Coronary artery (tissue), 2 donors: Measurements from ENCODE around the gene PIP4K2A.
"Not testable (repeated sequence)": the region's sequence is repeated elsewhere in the genome, so short reads cannot be mapped to it uniquely, and the experiment has no call there.

ENCODE experiments used
- DNase-seq: peaks from one replicate; pipeline ENCODE4 v3.0.0-alpha.2; 2017; ENCODE audit warnings: low spot score
- H3K27ac ChIP-seq, 2 donors: fragments of 200-600 bp; sonication (generic); one replicate each; pipeline ENCODE4 v1.5.1; 2016 to 2019
- H3K4me3 ChIP-seq: fragments of 200-600 bp; sonication (generic); 2 replicates; pipeline ENCODE4 v1.5.1; 2016; ENCODE audit warnings: mild to moderate bottlenecking, moderate library complexity
- TF ChIP-seq, protein P1 (sequence below): fragments of 200-600 bp; sonication (generic); IDR thresholded peaks from one replicate; pipeline ENCODE4 v1.5.1; 2019; ENCODE audit warnings: antibody characterized with exemption

PIP4K2A gene

DNA sequence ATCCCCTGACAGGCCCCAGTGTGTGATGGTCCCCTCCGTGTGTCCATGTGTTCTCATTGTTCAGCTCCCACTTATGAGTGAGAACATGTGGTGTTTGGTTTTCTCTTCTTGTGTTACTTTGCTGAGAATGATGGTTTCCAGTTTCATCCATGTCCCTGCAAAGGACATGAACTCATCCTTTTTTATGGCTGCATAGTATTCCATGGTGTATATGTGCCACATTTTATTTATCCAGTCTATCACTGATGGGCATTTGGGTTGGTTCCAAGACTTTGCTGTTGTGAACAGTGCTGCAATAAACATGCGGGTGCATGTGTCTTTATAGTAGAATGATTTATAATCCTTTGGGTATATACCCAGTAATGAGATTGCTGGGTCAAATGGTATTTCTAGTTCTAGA lies 206.2 kb downstream of the PIP4K2A start:
- H3K4me3 ChIP-seq, DNase-seq, H3K27ac ChIP-seq: not testable (repeated sequence)

DNA sequence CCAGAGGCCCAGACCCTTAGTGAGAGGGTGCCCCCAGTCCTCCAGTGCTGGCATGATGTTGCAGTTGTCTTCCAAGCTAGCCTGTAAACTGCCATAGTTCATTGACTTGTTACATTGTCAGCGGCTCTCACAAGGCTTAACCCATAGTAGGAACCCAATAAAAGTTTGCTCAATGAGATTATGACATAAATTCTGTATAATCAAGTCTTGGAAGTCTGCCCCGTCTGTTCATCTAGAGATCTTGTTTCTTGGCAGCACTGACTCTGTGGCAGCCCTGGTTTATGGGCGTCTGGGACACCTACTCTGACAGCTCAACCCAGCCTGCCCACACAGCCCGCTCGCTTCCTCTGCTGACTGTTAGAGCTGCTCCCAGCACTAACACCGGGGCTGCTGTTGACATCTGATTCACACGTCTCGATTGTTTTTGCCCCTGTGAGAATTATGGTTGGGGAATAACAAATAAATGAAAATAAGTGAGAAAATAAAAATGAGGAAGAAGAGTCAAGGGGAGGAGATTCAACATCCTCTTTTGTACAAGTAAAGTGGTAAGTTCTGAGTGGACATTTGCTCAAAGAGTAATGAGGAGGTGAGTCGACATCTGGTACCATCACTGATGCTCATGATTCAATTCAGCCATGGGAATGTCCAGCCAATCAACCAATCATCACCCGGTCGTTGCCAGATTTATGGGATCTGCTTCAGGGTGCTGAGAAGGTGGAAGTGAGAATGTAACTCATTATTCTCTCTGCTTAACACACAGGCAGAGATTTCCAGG lies 208.3 kb downstream of the PIP4K2A start:
- H3K4me3 ChIP-seq: no peak overlapping the region
- DNase-seq: no peak
- no peak overlapping the region for H3K27ac ChIP-seq
- TF ChIP-seq, protein P1, sequence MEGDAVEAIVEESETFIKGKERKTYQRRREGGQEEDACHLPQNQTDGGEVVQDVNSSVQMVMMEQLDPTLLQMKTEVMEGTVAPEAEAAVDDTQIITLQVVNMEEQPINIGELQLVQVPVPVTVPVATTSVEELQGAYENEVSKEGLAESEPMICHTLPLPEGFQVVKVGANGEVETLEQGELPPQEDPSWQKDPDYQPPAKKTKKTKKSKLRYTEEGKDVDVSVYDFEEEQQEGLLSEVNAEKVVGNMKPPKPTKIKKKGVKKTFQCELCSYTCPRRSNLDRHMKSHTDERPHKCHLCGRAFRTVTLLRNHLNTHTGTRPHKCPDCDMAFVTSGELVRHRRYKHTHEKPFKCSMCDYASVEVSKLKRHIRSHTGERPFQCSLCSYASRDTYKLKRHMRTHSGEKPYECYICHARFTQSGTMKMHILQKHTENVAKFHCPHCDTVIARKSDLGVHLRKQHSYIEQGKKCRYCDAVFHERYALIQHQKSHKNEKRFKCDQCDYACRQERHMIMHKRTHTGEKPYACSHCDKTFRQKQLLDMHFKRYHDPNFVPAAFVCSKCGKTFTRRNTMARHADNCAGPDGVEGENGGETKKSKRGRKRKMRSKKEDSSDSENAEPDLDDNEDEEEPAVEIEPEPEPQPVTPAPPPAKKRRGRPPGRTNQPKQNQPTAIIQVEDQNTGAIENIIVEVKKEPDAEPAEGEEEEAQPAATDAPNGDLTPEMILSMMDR: no peak

DNA sequence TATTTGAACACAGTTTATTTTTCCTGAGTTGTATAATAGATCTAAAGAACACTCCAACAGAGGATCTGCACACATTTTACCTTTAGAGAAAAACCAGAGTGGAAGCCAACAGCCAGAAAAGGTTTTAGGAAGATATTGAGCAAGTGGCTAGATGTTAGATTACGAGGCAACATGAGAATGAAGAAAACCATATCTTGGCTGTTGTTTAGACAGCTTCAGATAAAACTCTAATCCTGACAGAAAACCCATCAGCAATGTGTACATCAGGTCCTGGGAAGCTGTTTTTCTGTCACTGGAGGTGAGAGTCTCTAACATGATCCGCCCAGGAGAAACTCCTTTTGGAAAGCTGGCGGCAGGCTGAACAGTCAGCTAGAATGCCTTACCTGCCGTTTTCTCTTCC lies 209.6 kb downstream of the PIP4K2A start:
- H3K4me3 ChIP-seq: no peak overlapping the region
- TF ChIP-seq, protein P1: no peak
- no peak overlapping the region for H3K27ac ChIP-seq
- DNase-seq: no peak

DNA sequence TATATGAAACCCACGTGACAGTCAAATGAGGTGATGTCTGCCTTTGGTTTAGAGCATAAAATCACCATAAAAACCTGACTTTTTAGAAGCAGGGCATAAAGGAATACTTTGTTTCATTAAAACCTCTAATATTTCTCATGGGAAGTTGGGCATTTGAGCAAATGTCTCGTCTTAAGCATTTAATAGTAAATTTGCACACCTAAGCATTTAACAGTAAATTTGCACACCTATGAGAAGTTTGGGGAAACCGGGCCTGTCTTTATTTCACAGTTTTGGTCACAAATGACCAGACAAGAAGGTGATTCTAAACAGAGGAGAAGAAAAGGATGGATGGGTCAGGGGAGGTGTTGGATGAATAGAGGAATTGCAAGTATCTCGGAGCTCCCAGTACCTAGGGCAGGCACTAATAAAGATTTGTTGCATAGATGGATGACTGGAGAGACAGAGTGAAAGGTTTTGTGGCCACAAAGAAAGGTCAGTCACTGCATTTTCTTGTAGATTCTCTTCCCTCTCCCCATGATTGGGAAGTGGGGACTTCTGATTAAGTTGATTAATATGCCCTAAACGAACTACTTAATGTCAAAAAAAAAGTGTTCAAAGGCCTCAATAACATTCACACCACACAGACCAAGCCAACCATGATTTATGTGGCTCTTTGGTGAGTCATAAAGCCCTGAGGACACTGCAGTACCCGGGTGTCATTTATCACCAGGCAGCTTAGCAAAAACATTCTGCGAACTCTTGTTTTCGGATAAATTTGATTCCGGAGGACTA lies 210.9 kb downstream of the PIP4K2A start:
- TF ChIP-seq, protein P1: no peak
- no peak for DNase-seq
- H3K27ac ChIP-seq: no peak overlapping the region
- no peak overlapping the region for H3K4me3 ChIP-seq

DNA sequence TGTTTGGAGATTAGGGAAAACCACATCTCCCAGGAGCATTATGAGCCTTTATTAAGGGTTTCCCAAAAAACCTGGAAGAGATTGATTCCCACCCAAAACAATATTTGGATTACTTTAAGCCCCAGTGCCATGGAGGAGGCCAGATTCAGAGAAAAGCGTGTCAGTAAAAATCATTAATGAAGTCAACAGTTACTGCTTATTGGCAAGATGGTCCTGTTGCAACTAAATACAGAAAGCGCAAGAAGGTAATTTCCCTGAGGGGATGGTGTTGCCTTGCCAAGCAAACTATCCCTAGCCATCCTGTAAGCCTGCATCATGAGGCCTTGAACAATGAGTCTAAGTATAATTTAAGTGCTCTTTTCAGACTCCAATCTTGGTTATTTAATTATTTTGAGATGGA lies 212.5 kb downstream of the PIP4K2A start:
- TF ChIP-seq, protein P1: no peak
- DNase-seq: no peak
- Histone ChIP-seq H3K27ac (no peak overlapping the region), H3K4me3 (no peak overlapping the region)

DNA sequence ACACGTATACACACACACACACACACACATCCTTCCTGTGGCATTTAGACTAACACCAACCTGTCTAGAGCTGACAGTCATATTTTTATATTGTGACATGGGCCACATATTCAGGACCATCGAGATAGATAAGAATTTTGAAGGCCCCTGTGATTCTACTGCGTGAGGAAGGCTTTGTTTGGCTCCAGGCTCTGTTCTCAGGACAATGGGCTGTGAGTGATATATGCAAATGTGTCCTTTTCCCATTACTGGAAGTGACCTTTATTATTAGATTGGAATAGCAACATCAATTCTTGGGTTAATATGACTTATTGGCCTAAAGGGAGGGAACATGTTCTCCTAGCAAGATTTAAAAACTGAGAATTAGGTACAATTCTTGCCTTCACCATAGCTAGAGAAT lies 213.0 kb downstream of the PIP4K2A start:
- H3K4me3 ChIP-seq: no peak overlapping the region
- TF ChIP-seq, protein P1: no peak
- no peak for DNase-seq
- no peak overlapping the region for H3K27ac ChIP-seq

DNA sequence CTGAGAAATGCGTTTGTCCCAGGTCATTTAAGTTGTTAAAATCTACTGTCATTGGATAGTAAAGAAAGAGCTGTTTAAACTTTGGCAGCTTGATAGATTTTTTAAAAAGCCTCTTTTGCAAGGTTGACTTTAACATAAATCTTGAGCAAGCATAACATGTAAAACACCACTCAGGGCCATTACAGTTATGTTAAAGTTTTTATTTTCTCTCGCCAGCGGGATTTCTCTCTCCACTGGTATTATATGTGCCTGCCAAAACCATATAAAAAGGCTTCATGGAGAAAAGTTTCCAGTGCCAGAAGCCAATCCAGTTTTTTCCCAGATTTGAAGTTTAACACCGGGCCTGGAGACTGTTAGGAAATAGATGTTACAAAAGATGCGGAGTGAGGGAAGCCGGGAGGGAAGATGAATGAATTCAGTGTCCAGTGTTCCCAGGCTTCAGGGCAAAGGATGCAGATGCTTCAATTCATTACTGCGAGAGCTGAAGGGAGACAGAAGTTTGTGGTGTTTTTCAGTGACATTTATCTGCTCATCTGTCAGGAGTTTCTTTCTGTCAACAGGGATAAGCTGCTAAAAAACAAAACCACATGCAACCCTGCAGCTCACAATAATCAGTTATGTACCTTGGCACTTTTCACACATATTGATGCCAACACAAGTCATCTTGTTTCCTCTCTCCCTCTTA lies 213.6 kb downstream of the PIP4K2A start:
- Histone ChIP-seq H3K4me3 (no peak overlapping the region), H3K27ac (no peak overlapping the region)
- no peak for DNase-seq
- TF ChIP-seq, protein P1: no peak

DNA sequence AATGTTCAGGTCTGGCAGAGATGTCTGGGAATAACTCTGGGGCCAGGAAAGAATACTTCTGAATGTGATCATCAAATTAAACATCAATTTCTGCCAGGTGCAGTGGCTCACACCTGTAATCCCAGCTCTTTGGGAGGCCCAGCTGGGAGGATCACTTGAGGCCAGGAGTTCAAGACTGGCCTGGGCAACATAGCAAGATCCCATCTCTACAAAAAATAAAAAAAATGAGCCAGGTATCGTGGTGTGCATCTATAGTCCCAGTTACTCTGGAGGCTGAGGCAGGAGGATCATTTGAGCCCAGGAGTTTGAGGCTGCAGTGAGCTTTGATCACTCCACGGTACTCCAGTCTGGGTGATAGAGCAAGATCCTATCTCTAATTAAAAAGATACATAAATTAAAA lies 214.4 kb downstream of the PIP4K2A start:
- H3K27ac ChIP-seq, DNase-seq, H3K4me3 ChIP-seq: not testable (repeated sequence)
